Peyer's patch (tissue), 4 donors: Measurements from ENCODE around the gene HEYL. TPM values are rescaled to one million over a fixed set of nuclear protein-coding genes. Genes with fewer than 3 reads are reported as not detected.

Experiments used
- DNase-seq, 3 donors: peaks; one replicate each; pipeline ENCODE4 v3.0.0-alpha.2; 2017 to 2019
- H3K27ac ChIP-seq, 4 donors: fragments of 200-600 bp; sonication (generic); one replicate each; pipeline ENCODE4 v1.5.1; 2016 to 2019
- H3K27me3 ChIP-seq, 2 donors: fragments of 200-600 bp; sonication (generic); one replicate each; pipeline ENCODE4 v1.5.1; 2019
- H3K36me3 ChIP-seq, 3 donors: fragments of 200-600 bp; sonication (generic); one replicate each; pipeline ENCODE4 v1.5.1; 2016 to 2019
- H3K4me1 ChIP-seq, 4 donors: fragments of 200-600 bp; sonication (generic); one replicate each; pipeline ENCODE4 v1.5.1; 2016 to 2019
- H3K4me3 ChIP-seq, 4 donors: fragments of 200-600 bp; sonication (generic); 1 replicate in 3 of 4; 2 replicates in 1 of 4; pipeline ENCODE4 v1.5.1; 2016 to 2019; ENCODE audit warnings: mild to moderate bottlenecking in 1 of 4
- H3K9me3 ChIP-seq, 4 donors: fragments of 200-600 bp; sonication (generic); one replicate each; pipeline ENCODE4 v1.5.1; 2016 to 2019; ENCODE audit warnings: mild to moderate bottlenecking in 1 of 4
- CTCF ChIP-seq, 6 experiments: fragments of 450-650 bp in 4 of 6; fragments of 200-600 bp in 2 of 6; sonication (generic) in 1 of 6; IDR thresholded peaks; one replicate each; pipeline ENCODE4 v1.5.1; 2017 to 2019; ENCODE audit warnings: antibody characterized with exemption in 6 of 6, mild to moderate bottlenecking in 3 of 6, moderate library complexity in 1 of 6
- POLR2A ChIP-seq, 2 donors: fragments of 450-650 bp; IDR thresholded peaks; one replicate each; pipeline ENCODE4 v1.5.1; 2017; ENCODE audit warnings: antibody characterized with exemption in 2 of 2, mild to moderate bottlenecking in 2 of 2, moderate library complexity in 2 of 2
- total RNA-seq, 4 donors: library from RNA; depleted of rRNA; stranded (reverse); fragments of >200 nt; gene quantifications; one replicate each; pipeline ENCODE4 v1.1.0, GENCODE V29; 2016

Gene HEYL
- total RNA-seq, 4 donors from 2014 or later = 0.95 to 5.8 (median 1.5) TPM; not detected in 1

GRCh38 chr1:39625462-39626273 is 13.8 kb downstream of the HEYL start:
- Histone ChIP-seq H3K4me3 (no peak overlapping the region), H3K4me1 (no peaks in the 10 kb centered on the region), H3K9me3 (no peaks in the 10 kb centered on the region), H3K27me3 (no peaks in the 10 kb centered on the region), H3K36me3 (no peaks in the 10 kb centered on the region), H3K27ac (peak overlapping the region in 1 of 4 donors; percentile 45)
- TF ChIP-seq CTCF (IDR thresholded peaks at IDR 0.05) (no peak), POLR2A (IDR thresholded peaks at IDR 0.05) (no peak)
- peak in 1 of 3 donors; percentile 52 for DNase-seq

GRCh38 chr1:39625009-39625408 is 14.4 kb downstream of the HEYL start:
- Histone ChIP-seq H3K27me3 (no peaks in the 10 kb centered on the region), H3K27ac (peak overlapping the region in 1 of 4 donors; percentile 35), H3K4me1 (no peaks in the 10 kb centered on the region), H3K36me3 (no peaks in the 10 kb centered on the region), H3K9me3 (no peaks in the 10 kb centered on the region), H3K4me3 (no peak overlapping the region)
- no peak for DNase-seq
- TF ChIP-seq CTCF (IDR thresholded peaks at IDR 0.05) (no peak), POLR2A (IDR thresholded peaks at IDR 0.05) (no peak)

DNA sequence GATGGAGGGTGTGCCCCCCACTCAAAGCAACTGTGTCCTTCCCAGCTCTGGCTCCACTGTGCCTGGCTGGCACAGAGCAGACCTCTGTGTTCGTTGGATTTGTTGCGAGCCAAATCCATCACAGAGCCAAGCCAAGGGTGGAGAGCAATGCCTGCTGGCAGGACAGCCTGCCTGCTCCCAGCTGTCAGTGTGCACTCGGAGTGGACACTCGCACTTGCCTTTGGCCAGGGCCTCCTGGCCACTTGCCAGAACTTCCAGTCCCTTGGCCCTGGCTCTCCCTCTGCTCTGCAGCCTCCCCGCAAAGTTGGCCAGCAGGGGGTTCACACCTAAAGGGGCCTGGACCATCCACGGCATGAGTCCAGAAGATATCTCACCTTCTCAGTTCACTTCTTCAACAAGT is 16.4 kb downstream of the HEYL start:
- no peak for TF ChIP-seq POLR2A (IDR thresholded peaks at IDR 0.05)
- TF ChIP-seq CTCF (IDR thresholded peaks at IDR 0.05) = no peak

DNA sequence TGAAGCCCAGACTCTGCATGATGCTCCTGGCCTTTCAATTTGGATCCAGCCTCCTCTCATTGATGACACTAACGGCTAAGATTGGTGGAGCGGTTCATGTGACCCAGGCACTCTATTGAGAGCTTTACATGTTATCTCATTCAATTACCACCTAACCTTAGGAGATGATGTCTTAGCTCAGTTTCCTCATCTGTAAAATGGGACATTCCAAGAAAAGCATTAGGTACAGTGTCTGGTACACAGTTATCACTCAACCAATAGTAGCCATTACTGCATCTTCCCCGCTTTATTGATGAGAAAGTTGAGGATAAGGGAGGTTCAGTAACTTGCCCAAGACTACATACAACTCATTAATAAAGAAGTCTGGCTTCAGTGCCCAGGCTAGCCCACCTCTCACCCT is 17.0 kb downstream of the HEYL start:
- Histone ChIP-seq H3K4me1 (no peaks in the 10 kb centered on the region), H3K9me3 (no peaks in the 10 kb centered on the region), H3K27ac (no peak overlapping the region), H3K36me3 (no peaks in the 10 kb centered on the region), H3K4me3 (no peak overlapping the region), H3K27me3 (no peaks in the 10 kb centered on the region)
- TF ChIP-seq POLR2A (IDR thresholded peaks at IDR 0.05) (no peak), CTCF (IDR thresholded peaks at IDR 0.05) (no peak)
- DNase-seq = no peak

More for the DNA sequence above, 16.4 kb downstream of the HEYL start:
- H3K27me3 ChIP-seq = no peaks in the 10 kb centered on the region
- no peak overlapping the region for H3K27ac ChIP-seq
- no peaks in the 10 kb centered on the region for H3K36me3 ChIP-seq
- no peak overlapping the region for H3K4me3 ChIP-seq
- H3K4me1 ChIP-seq = no peaks in the 10 kb centered on the region
- no peaks in the 10 kb centered on the region for H3K9me3 ChIP-seq
- no peak for DNase-seq

DNA sequence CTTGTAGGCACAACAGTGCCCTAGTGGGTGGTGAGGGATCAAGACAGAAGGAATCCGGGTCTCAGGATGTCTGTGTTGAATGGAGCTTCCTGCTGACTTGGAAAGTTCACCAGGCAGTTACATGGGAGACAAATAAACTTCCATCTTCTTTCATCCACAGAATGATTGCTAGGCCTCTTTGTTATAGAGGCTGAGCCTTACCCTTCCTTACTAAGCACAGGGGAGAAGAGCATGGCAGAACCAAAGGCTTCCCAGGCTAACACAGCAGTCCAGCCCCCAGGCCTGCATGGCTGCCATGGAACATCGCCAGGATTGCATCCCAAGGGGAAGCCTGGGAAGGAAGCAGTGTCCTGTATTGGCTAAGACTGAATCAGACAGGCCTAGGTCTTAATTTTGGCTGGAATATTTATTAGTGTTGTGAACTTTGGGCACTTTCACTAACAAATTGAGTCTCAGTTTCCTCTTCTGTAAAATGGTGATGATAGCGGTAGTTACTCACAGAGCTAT is 18.7 kb downstream of the HEYL start:
- TF ChIP-seq POLR2A (IDR thresholded peaks at IDR 0.05) = no peak
- TF ChIP-seq CTCF (IDR thresholded peaks at IDR 0.05) = no peak
- H3K27ac ChIP-seq = no peak overlapping the region
- no peak for DNase-seq
- no peaks in the 10 kb centered on the region for H3K27me3 ChIP-seq
- H3K4me1 ChIP-seq = no peaks in the 10 kb centered on the region
- H3K4me3 ChIP-seq = no peak overlapping the region
- no peaks in the 10 kb centered on the region for H3K9me3 ChIP-seq
- no peaks in the 10 kb centered on the region for H3K36me3 ChIP-seq
